ENCODE data around the gene CHD6.

GRCh38 chr20:41512624-41513023 lies 105.6 kb downstream of the CHD6 start:
- TF ChIP-seq OSR1 (CRISPR knock-in tag; IDR thresholded peaks at IDR 0.05), result no peak
- TF ChIP-seq RARB (CRISPR knock-in tag; IDR thresholded peaks at IDR 0.05), result no peak
- TF ChIP-seq ZNF70 (CRISPR knock-in tag; IDR thresholded peaks at IDR 0.05), result no peak
- TF ChIP-seq GLIS3 (CRISPR knock-in tag; IDR thresholded peaks at IDR 0.05), result no peak
- TF ChIP-seq ESRRG (CRISPR knock-in tag; IDR thresholded peaks at IDR 0.05), result no peak
- TF ChIP-seq TCF4 (CRISPR knock-in tag; IDR thresholded peaks at IDR 0.05; ENCODE audit: borderline replicate concordance), result no peak
- TF ChIP-seq PPARA (CRISPR knock-in tag; IDR thresholded peaks at IDR 0.05; ENCODE audit: borderline replicate concordance), result no peak
